ENCODE data around the gene SENP5.

DNA sequence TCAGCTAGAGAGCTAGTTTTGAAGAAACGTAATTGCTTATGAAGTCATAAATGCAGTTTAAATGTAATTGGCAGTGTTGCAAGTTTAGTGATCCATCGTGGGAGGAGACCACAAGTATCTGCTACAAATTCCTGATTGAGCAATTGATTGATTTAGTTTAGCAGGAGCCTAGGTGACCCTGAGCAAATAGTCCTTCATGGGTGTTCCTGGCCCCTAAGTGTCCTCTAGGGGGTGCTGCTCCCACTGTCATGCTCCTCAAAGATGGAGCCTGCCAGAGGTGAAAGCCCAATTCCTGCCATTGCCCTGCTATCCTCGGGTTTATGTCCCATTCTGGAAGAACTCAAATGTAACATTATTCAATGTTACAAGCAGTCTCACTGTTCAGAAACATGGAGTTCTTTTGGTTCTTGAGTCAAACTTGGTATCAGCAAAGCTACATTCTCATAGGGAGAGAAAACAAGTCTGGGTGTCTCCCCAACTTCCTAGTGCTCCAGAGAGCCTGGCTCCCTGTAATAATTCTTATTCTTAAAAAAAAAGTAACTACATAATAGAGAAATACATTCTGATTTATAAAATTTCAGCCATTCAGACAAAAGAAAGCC is 29.8 kb upstream of the SENP5 start:
- TF ChIP-seq, protein P1, sequence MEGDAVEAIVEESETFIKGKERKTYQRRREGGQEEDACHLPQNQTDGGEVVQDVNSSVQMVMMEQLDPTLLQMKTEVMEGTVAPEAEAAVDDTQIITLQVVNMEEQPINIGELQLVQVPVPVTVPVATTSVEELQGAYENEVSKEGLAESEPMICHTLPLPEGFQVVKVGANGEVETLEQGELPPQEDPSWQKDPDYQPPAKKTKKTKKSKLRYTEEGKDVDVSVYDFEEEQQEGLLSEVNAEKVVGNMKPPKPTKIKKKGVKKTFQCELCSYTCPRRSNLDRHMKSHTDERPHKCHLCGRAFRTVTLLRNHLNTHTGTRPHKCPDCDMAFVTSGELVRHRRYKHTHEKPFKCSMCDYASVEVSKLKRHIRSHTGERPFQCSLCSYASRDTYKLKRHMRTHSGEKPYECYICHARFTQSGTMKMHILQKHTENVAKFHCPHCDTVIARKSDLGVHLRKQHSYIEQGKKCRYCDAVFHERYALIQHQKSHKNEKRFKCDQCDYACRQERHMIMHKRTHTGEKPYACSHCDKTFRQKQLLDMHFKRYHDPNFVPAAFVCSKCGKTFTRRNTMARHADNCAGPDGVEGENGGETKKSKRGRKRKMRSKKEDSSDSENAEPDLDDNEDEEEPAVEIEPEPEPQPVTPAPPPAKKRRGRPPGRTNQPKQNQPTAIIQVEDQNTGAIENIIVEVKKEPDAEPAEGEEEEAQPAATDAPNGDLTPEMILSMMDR (IDR thresholded peaks at IDR 0.05) = peak in 2 of 3 donors; percentile 31 to 47
- no peak for TF ChIP-seq POLR2A (IDR thresholded peaks at IDR 0.05)

Data from breast epithelium (tissue), 3 donors.